ENCODE data around the gene FSIP2.

DNA sequence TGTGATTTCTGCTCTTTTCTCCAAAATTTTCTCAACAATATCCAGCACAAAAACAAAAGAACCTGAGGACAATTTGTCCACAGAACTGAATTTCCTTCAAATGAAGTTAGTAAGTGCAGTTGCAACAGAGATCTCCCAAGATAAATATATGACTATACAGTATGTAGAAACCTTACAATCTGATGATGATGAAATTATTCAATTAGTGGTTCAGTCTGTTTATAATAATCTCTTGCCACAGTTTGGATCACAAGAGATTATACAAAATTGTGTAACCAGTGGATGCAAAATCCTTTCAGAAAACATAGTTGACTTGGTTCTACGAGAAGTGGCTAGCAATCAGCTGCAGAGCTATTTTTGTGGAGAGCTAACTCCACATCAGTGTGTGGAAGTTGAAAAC lies 68.7 kb downstream of the FSIP2 start:
- TF ChIP-seq, protein P1, sequence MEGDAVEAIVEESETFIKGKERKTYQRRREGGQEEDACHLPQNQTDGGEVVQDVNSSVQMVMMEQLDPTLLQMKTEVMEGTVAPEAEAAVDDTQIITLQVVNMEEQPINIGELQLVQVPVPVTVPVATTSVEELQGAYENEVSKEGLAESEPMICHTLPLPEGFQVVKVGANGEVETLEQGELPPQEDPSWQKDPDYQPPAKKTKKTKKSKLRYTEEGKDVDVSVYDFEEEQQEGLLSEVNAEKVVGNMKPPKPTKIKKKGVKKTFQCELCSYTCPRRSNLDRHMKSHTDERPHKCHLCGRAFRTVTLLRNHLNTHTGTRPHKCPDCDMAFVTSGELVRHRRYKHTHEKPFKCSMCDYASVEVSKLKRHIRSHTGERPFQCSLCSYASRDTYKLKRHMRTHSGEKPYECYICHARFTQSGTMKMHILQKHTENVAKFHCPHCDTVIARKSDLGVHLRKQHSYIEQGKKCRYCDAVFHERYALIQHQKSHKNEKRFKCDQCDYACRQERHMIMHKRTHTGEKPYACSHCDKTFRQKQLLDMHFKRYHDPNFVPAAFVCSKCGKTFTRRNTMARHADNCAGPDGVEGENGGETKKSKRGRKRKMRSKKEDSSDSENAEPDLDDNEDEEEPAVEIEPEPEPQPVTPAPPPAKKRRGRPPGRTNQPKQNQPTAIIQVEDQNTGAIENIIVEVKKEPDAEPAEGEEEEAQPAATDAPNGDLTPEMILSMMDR (IDR thresholded peaks at IDR 0.05) = no peak
- TF ChIP-seq POLR2A (IDR thresholded peaks at IDR 0.05) = no peak
